C4-2B (cell line): ENCODE results near the gene SLC26A9.

Source experiments
- H3K27ac ChIP-seq: fragments of 450-650 bp; 2 replicates; pipeline ENCODE4 v1.5.1; 2017
- ZFX ChIP-seq: fragments of 450-650 bp; IDR thresholded peaks from 2 replicates; pipeline ENCODE4 v1.6.1; 2017
- TF ChIP-seq, protein P1 (sequence below): fragments of 450-650 bp; conservative IDR thresholded peaks from 2 replicates; pipeline ENCODE4 v1.5.1; 2017; ENCODE audit warnings: mild to moderate bottlenecking

Gene SLC26A9

DNA sequence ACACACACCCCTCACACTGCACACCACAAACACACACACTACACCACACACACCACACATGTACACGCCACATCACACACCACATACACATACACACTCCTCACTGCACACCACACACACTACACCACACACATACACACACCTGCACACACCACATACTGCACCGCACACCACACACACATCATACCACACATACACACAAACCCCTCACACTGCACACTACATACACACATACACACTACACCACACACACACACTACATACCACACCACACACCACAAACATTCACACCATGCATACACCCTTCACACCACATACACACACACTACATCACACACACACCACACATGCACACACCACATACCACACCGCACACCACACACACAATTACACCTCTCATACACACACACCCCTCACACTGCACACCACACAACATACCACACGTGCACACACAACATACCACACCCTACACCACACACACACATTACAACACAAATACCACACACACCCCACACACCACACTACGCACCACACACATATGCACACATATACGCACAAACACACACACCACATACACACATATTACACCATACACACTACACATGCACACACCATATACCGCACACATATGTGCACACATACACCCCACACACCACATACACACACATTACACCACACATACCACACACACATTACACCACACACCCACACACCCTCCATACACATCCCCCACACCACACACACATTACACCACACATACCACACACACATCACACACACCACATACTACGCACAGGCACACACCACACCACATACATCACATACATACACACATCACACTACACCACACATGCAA is 30.3 kb upstream of the SLC26A9 start:
- H3K27ac ChIP-seq: no peak overlapping the region
- no peak for TF ChIP-seq ZFX
- TF ChIP-seq, protein P1, sequence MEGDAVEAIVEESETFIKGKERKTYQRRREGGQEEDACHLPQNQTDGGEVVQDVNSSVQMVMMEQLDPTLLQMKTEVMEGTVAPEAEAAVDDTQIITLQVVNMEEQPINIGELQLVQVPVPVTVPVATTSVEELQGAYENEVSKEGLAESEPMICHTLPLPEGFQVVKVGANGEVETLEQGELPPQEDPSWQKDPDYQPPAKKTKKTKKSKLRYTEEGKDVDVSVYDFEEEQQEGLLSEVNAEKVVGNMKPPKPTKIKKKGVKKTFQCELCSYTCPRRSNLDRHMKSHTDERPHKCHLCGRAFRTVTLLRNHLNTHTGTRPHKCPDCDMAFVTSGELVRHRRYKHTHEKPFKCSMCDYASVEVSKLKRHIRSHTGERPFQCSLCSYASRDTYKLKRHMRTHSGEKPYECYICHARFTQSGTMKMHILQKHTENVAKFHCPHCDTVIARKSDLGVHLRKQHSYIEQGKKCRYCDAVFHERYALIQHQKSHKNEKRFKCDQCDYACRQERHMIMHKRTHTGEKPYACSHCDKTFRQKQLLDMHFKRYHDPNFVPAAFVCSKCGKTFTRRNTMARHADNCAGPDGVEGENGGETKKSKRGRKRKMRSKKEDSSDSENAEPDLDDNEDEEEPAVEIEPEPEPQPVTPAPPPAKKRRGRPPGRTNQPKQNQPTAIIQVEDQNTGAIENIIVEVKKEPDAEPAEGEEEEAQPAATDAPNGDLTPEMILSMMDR: no peak

DNA sequence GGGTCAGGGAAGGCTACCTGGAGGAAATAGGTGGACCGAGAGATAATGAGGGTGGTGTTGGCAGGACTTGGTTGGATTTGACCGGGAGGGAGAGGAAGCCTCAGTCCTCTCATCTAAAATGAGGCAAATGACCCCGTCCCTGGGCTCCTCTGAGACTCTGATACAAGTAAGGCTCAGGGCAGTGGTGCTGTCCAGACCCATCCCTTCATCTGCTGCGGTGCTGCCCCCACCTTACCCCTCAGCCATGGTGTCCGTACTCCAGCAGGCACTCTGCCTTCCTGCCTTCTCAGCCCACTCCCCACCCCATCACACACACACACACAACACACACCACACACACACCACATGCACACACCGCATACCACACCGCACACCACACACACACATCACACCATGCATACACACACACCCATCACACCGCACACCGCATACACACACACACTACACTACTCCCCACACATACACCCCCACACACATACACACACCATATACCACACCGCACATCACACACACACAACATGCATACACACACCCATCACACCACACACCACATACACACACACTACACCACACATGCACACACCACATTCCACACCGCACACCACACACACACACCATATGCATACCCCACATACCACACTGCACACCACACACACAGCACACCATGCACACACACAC is 29.4 kb upstream of the SLC26A9 start:
- TF ChIP-seq, protein P1: no peak
- no peak for TF ChIP-seq ZFX
- no peak overlapping the region for H3K27ac ChIP-seq

DNA sequence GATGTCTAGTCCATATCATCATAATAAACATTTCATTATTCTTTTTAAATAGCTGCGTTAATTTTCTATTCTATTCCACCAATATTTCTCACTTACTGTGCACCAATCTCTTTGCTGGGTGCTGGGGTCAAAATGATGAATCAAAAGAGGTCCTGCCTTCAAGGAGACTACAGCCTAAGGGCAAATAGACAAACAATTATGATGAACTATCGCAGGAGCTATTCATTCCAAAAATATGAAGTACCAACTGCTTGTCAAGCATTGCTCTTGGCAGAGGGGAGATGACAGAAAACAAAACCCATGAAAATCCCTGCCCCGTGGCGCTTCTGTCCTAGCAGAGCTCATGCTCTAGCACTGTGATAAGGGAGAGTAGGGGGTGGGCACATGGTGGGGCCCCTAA is 28.8 kb upstream of the SLC26A9 start:
- no peak overlapping the region for H3K27ac ChIP-seq
- no peak for TF ChIP-seq ZFX
- TF ChIP-seq, protein P1: no peak

DNA sequence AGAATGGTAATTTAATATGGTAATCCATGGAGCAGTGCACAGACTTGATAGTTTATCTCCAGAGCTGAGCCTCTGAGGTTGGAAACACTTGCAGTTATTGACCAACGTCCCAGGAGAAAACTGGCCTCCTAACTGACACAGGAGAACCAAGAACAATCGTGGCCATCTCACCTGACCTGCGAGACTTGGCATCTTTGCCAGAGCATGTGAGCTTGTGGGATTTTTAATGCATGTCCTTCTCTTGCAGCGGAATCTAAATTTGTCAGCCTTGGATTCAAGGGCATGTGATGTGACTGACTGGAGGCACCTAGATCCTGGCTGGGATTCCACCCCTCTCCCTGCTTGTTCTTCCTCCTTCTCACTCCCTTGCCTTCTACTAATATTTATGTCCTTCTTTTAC is 27.8 kb upstream of the SLC26A9 start:
- TF ChIP-seq ZFX: no peak
- TF ChIP-seq, protein P1: no peak
- no peak overlapping the region for H3K27ac ChIP-seq

DNA sequence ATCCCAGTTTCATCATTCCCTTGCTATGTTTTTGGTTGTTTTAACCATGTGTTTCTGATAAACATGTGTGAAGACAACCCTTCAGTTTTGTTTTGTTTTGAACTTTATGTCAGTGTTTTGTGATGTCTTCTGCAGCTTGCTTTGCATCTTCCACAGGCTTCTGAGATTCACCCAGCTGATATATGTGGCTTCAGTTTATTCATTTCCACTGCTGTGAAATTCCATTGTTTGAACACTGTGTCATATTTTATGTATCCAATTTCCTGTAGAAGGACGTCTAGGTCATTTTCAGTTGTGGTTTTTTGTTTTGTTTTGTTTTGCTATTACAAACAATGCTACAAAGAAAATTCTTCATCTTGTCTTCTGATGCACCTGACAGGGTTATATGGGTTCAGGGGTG is 27.2 kb upstream of the SLC26A9 start:
- TF ChIP-seq, protein P1: no peak
- no peak for TF ChIP-seq ZFX
- no peak overlapping the region for H3K27ac ChIP-seq

DNA sequence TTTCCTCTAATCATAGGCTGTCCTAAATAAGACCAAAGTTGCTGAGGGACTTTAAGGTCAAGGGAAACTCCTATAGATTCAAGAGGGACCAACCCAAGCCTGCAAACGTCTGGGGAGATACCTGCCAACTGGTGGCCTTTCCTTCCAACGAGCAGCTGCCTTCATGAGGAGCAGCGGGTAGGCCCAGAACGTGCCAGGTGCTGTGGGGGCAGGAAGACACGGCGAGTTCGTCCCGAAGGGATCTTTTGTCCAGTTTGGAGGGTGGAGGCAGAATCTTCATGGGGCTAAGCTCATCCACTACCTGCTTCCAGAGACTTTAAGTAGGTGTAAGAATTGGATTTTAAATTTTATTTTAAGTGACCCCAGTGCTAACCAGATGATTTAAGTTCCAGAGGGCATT is 26.0 kb upstream of the SLC26A9 start:
- TF ChIP-seq, protein P1: no peak
- no peak for TF ChIP-seq ZFX
- no peak overlapping the region for H3K27ac ChIP-seq

DNA sequence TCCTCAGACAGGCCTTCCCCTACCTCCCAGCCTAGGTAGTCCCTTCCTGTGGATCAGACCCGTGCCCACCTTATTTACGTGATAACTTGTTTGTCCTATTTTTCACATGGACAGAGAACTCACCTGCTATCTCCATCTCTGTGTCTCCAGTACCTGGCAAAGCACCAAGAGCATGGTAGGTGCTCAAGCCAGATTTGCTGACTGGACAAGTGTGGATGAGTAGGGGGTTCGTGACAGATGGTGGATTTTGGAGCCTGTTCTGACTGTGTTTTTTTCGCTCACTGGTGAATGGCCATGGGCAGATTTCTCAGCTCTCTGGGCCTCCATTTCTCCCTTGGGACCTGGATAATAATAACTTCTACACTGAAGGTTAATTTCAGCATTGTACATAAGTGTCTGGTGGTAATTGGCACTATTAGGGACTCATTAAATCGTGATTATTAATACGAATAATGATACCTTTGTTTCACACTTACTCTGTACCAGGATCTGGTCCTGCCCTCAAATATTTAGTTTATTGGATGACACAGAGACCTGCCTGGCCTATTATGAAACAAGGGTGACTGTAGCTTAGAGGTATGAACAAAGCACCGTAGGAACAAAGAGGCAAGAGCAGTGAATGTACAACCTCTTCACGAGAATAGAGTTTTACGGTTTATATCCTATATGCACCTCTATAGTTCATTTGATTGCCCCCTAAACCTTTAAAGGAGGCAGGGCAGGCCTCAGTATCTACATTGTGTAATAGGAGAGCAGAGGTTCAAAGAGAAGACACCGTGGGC is 24.5 kb upstream of the SLC26A9 start:
- TF ChIP-seq ZFX: no peak
- TF ChIP-seq, protein P1: no peak
- H3K27ac ChIP-seq: no peak overlapping the region
